Panc1 (cell line): ENCODE results near the gene IGBP1.

Source experiments
- CTCF ChIP-seq: fragments of 450-650 bp; IDR thresholded peaks from 2 replicates; pipeline ENCODE4 v1.5.1; 2017; ENCODE audit warnings: mild to moderate bottlenecking
- POLR2AphosphoS5 ChIP-seq: IDR thresholded peaks from 2 replicates; pipeline ENCODE4 v1.6.1; 2012; ENCODE audit warnings: mild to moderate bottlenecking, low read depth, low read length, moderate library complexity
- REST ChIP-seq, 2 experiments: IDR thresholded peaks; 2 replicates each; pipeline ENCODE4 v1.6.1; 2011 to 2012; ENCODE audit warnings: low read depth in 2 of 2, control low read depth in 1 of 2, low read length in 1 of 2, mild to moderate bottlenecking in 1 of 2, moderate library complexity in 1 of 2; ENCODE audit not compliant: insufficient read depth in 1 of 2
- SIN3A ChIP-seq: IDR thresholded peaks from 2 replicates; pipeline ENCODE4 v1.6.1; 2012; ENCODE audit warnings: low read depth, mild to moderate bottlenecking, low read length, moderate library complexity, borderline replicate concordance; ENCODE audit not compliant: insufficient read depth

- TF ChIP-seq CTCF (no peak), POLR2AphosphoS5 (no peak), SIN3A (no peak), REST (IDR thresholded peaks at IDR 0.05; ENCODE audit: insufficient read depth in 1 of 2, low read depth in 2 of 2, low read length in 1 of 2) (no peak)
Measured at GRCh38 chrX:70176938-70177533, 43.8 kb downstream of the IGBP1 start, which contains the start of gene DGAT2L6.
